HPDE6-E6E7 (cell line): ENCODE data around the gene CASD1.

Experiments used
- DNase-seq: peaks from one replicate; pipeline ENCODE4 v3.0.0; 2011; ENCODE audit warnings: missing footprints; ENCODE audit errors: extremely low spot score

The CASD1 gene

DNA sequence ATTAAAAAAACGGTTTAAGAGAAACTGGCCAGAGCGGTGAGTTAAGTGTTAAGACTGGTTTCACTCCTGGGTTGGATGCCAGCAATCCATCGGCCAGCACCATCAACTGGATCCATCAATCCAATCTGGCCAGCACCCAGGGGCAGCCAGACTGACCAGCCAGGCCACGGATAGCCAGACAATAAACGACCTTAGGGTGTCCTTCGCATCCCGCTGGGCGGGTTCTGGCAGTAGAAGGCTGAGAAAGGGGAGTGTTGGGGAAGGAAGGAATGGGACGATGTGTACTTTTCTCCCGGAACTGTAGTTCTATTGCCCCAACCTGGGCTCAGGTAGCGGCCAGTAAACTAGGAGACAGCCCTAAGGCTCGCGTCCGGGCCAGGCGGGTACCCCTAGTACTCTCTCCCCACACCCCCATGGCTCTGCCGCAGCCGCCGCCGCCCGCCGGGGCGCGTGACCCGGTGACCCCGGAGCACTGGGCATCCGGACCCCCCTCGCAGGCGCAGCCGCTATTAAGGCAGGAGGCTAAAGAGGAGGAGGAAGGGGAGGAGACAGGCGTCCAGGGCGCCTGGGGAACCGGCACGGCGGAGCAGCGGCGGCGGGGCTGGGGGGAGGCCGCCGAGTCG is at the start of gene CASD1:
Gene CASD1 (plus strand): TSS at position 546 of the 623 bp plus-strand sequence. CDS start 276 bp downstream, outside the sequence.
- peak; percentile 4 for DNase-seq

DNA sequence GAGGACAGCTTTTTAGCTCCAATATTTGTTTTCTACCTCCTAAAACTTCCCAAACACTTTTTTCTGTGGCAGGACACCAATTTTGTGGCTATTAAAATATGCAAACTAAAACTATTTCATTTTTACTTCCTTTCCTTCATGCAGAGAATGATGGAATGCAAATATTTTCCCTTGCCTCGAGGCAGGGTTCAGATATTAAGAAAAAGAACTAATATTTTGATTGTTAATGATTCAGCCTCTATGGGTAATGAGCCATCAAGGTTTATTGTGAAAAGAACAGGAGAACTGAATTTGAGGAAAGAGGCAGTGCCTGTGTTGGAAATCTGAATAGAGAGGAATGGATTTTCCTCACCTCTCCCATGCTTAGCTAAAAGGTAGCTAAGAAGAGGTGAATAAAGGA is 43.1 kb upstream of the CASD1 start:
- no peak for DNase-seq

DNA sequence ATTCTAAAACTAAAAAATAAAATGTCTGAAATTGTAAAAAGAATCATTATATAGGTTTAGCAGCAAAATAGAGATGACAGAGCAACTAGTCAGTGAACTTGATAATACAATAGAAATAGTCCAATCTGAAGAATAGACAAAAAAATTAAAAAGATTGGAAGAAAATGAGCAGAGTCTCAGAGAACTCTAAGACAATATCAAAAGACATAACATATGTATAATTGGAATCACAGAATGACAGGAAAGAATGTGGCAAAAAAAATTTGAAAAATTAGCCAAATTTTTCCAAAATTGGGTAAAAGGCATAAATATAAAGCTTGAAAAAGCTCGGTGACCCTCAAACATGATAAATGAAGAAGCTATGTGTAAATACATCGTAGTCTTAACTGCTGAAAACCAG is 38.0 kb upstream of the CASD1 start:
- DNase-seq: no peak

DNA sequence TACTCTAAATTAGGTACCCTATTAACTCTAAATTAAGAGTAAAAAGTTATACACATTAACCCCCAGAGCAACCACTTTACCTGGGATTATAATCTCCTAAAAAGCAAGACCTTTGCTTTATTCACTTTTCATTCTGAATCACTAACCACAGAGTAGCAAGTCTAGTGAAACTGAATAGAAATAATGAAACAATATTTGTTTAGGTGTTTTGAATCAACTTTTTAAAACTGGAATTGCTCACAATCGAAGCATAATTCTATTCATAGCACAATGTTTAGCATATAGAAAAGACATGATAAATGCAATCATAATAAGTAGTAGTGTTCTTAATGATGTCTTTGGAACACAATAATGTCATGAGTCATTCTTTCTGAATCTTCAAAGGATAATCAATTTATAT is 37.0 kb upstream of the CASD1 start:
- DNase-seq: no peak

DNA sequence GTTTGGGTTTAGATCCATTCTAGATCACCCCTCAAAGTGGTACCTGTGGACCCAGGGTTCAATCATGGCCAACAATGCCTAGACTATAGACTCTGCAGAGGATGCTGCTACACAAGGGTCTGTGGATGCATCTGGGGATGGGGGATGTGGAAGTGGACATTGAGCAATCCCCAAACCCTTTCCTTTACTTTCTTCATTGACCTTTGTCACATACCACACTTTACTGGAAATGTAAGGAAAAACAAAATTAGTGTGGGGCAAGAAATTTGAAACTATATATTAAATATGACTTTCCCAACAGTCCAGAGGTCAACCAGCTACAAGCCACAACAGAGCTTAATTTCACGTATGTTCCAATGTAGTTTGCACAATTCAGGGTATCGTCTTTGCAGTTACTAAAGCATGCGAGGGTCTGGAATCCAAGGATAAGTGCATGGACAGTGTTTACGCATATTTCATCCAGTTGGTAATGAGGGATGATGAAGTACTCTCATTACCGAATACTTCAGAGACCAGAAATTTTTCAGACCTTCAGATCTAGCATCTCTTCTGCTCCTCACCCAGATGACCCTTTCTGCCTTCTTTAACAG is 33.3 kb upstream of the CASD1 start:
- no peak for DNase-seq

DNA sequence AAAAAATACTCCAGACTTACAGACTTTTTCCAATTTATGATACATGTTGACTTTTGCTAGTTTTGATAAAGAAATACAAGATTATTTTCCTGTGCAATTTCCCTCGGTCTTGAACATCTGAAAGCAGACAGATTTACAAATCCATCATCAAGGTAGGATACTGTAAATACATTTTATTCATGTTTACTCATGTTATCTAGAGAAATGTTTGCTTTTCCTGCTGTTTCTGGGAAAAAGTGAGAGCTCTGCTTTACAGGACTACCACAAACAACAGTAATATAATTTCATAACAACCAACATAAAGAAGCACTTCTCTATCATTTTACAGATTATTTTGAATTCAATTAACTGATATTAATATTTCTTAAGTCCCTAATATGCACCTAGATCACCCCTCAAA is 31.7 kb upstream of the CASD1 start:
- no peak for DNase-seq

DNA sequence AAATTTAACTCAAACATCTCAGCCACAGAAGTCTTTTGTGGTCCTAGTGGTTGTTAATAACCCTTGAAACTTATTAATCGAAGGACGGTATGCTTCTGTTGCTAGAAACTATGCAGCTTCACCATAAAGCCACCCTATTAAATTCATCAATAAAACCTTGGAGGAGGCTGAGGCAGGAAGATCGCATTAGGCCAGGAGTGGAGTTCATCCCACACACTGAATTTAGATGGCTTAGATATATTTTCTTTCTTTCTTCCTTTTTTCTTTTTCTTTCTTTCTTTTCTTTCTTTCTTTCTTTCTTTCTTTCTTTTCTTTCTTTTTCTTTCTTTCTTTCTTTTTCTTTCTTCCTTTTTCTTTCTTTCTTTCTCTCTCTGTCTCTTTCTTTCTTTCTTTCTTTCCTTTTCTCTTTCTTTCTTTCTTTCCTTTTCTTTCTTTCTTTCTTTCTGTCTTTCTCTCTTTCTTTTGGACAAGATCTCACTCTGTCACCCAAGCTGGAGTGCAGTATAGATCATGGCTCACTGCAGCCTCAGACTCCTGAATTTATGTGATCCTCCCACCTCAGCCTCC is 30.9 kb upstream of the CASD1 start:
- DNase-seq: no peak

DNA sequence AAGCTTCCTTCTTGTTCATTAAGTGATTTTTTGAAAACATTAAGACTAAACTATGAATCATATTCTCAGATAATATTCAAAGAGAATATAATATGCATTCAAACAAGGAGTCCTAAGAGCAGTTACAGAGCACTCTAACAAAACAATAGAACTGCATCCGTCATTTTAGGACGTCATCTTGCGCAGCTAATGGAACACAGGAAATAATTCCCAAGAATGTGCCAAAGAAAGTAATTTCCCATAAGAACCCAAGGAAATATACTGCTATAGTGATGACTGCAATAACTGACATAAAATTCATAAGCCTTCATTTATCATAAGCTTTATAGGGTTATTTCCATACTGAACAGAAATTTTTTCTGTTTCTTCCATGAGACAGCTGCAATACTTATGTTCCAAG is 28.3 kb upstream of the CASD1 start:
- no peak for DNase-seq

DNA sequence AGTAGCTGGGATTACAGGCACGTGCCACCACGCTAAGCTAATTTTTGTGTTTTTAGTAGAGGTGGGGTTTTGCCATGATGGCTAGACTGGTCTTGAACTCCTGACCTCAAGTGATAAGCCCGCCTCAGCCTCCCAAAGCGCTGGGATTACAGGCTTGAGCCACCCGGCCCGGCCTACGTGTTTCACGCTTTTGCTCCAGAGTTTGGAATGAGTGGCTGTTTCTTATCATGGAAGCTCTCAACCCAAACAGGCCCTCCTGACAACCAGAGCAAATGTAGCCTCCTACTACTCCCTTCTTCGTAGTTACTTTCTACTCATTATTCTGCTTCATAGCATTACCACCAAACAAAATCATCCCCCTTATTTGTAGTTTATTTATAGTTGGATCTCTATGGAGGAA is 26.8 kb upstream of the CASD1 start:
- no peak for DNase-seq

DNA sequence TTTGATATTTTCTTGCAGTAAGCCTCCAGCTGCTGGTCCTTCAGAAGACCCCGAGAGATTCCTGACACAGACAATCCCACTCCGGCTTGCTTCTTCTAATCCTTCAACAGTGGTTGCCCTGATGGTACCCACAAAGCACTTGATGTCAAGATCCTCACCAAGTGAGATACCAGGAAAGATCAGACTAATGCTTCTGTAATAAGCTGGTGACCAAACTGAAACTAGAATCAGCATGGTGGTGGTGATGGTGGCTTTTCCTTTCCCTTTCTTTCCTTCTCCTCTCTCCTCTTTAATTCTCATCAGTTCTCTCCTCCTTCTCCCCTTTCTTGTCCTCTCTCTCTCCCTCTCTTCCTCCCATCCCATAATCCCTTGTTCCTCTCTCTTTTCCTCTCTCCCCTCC is 25.8 kb upstream of the CASD1 start:
- DNase-seq: no peak

DNA sequence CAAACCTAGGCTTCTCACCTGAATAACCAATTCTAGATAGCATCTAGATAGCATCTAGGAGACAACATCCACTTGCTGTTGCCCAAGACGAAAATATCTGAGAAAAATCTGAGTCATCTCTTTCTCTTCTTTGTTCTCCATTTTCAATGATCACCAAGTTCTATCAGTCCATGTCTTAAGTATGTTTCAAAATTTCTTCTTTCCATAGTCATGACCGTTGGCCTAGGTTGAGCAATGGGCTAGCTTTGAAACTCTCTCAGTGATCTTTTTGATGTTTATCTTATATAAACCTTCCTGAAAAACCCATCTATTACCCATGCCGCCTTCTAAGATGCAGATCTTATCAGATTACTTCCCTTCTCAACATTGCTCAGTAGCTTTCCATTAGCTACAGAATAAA is 23.4 kb upstream of the CASD1 start:
- no peak for DNase-seq

DNA sequence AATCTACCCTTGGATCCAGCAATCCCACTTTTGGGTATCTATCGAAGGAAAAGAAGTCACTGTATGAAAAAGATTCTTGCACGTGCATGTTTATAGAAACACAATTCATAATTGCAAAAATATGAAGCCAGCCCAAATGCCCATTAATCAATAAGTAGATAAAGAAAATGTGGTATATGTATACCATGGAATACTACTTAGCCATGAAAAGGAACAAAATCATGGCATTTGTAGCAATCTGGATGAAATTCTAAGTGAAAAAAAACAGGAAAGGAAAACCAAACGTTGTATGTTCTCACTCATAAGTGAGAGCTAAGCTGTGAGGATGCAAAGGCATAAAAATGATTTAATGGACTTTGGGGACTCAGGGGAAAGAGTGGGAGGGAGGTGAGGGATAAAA is 18.2 kb upstream of the CASD1 start:
- no peak for DNase-seq

DNA sequence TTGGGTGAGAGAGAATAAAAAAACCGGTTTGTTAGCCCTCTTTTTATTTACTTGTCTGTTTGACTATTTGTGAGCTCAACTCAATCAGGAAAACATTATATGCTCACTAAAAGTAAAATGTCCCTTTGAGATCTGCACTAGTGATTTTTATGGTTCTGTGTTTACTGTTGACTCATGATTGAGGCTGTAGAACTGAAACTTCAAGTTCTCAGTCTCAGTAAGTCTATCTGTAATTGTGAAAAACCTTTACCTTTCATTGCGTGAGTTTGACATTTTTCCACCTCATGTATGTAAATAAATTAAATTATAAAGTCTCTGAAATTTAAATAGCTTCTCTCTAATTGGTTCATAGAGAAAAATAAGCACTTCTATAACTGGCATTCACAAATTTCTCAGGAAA is 17.0 kb upstream of the CASD1 start:
- no peak for DNase-seq

DNA sequence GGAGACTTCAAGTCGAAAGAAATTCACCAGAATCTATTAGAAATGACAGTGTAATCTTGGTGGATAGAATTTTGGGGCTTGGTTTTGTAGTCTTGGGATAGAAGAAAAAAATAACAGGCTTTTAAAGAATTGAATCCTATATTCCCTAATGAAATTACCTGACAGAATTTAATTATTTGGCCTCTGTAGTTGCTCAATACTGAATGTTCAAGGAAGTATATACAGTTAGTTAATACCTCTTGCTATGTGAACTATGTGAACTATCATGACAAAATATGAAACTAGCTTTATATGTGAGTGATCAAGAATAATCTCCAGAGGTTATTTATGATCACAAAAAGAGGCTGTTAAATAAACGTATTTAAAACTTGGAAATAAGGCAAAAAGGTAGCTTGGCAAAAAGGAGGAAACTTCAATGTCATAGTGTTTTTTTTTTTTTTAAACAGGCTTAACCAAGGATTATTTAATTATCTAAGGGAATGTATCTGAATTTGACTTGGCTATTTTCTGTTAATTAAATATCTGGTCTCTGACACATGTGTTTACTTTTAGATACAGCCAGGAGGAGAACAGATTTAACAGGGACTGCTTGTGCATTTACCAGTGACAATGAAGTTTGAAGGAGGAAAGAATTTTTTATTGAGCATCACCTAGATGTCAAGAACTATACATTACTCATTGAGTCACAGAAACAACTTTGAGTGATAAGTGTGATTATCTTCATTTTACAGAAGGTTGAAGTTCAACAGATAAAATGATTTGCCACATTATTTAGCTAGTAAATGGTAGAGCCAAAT is 11.5 kb upstream of the CASD1 start:
- no peak for DNase-seq

DNA sequence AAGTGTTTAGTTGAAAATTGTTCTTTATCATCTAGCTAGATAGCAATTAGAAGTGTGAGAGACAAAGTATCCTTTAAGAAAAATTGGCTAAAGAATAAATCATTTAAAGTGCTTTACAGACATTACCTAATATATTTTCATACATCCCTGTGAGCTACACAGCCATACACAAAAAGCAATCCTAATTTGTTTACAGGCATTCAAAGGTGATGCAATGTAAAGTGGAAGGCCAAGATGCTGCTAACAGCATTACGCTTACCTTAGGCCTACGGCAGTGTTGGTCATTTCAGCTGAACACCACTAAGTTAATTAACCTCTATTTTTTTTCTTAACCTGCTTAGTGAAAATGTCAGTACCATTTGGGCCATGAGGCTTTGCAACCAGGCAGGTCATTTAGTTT is 10.7 kb upstream of the CASD1 start:
- DNase-seq: no peak

DNA sequence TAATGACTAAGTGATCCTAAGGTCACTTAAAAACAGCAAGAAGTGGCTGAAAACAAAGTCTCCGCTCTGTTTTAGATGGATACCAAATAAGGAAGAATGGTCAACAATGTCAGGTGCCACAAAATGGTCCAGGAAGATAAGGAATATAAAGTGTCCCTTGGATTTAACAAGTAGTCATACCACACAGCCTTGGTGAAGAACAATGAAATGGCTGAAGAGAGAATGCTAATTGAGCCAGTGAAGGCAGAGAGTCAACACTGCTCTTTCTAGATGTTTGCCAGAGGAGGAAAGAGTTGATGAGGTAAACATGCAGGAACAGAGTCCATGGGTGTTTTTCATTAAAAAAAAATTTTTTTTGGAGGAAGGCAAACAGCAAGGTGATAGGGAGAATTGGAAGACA is 2.1 kb upstream of the CASD1 start:
- DNase-seq: no peak

DNA sequence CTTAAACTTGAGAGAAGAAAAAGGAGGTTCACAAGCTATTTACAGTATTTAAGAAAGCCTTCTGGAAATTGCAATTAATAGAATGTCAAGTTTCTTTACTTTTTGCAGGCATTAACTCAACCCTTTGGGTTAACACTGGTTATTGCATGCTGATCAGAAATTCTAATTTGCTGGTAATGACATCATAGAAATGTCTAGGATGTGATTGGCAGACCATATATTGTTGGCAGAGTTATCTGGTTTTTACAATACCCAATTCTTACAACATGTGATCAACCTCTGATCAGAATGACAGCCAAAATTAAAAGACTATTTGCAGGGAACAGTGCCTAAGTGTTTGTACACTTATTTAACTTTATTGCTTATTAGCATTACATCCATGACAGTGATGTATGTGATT is 1.6 kb upstream of the CASD1 start:
- DNase-seq: no peak

DNA sequence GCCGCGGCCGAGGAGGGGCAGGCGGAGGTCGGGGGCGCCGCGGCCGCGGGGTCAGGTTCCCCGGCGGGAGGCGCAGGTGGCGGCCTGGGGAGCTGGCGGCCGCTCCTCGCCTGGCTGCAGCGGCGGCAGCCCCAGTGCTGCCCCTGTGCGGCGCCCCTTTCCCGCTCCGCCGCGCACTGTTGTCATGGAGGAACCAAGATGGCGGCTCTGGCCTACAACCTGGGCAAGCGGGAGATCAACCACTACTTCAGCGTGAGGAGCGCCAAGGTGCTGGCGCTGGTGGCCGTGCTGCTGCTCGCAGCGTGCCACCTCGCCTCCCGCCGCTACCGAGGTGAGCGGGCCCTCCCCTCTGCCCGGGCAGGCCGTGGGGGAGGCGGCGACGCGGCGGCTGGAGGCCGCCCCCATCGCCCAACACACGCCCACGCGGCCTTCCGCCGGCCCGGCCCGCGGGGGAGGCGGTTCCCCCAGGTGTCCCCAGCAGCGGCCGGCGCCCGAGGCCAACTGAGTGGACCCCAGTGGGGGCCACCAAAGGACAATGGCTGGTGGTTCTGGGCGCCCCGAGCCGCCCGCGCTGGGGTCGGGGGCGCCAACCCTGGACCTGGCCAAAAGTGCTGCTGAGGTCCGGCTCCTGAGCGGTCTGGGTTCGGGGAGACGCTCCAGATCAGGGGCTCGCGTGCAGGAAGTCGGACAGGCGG is 425 bp downstream of the CASD1 start:
- DNase-seq: peak; percentile 66

DNA sequence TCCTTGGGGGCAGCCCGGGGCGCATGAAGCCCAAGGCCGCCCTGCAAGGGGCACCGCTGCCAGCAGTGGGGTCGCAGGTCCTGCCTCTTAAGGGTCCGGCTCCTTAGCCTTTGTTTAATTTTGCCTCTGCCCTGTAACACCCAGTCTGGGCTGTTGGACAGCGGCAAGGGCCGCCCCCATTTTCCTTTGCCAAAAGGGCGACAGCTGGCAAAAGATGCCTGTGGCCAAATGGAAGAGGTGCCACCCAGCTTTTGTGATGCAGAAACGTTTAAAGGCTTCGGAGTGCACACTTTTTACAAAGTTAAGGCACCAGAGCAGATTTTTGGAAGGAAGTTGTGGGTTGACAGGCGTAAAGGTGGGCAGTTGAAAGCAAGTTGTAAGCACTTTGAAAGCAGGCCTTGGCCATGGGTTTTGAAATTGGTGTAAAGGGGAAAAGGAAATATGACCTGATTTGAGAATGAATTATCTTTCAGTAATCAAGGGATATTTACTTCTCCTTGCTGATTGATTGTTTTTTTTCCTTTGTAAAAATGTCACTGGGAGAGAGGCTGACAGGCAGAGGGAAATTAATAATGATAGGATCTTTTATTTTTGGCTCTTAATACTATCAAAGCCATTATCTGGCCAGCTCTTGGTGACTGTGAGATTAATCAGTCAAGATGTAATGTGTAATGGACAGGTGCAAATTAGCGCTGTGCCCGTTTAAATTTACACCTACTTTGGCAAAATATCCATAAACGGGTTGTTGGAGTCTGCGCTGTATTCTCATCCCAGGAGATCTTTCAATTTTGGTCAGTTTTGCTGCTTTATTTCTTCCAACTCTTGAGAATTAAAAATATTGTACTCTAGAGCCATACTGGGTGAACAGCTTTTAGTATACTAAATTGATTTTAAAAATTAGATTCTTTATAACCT is 1.2 kb downstream of the CASD1 start:
- DNase-seq: peak; percentile 10

DNA sequence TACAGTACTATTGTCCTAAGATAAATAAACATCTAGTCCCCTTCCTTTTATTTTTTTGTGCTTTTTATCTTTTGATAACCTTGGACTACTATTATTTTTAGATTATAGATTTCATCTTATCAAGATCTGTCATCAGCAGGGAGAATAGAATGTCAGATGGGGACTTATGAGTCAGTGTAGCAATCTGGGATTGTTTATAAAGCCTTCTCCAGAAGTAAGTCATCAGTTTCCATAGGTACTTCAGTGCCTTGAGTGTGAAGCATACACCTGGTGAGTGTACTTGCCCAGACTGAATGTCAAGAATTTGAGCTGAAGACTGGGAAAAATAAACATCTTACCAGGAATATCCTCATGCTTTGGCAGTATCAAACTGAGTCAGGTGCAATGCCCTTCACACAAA is 2.1 kb downstream of the CASD1 start:
- DNase-seq: no peak
